GM19193 (cell line): Measurements from ENCODE around the gene ATP13A4.

Experiments used
- POLR2A ChIP-seq: IDR thresholded peaks from 4 replicates; pipeline ENCODE4 v1.6.1; 2011; ENCODE audit not compliant: insufficient read depth, insufficient read length; ENCODE audit errors: extremely low read depth

The ATP13A4 gene

DNA sequence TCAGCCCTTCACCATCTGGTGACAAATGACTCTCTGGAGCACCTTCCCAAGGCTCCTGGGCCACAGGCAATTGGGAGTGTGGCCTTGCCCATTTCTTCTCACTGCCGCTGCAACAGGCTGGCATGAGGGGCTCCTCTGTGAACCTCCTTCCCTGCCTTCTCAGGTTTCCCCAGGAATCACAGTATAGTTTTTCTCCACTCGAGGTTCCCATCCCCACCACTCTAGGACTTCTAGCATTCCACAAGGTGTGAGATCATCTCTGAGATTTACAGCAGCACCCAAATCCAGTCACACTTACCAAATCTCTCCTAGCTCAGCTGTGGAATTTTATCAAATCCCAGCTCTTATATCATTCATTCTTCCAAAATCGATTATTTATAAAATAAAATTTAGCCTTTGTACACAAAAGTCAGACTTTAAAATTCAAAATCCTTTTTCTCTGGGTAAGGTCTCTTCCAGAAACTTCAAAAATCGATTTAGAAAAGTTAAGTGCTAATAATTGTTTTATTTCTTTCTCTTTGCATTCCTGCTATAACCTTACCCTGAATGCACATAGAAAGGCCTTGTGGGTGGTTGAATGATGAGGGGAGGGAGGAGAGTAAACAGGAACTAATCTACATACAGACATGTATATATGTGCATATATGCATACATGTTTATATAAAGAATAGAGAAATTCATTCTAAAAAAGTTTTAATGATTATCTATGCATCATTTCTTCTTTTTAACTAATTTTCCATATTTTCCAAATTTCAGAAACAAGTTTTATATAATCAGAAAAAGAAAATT lies 18.9 kb upstream of the ATP13A4 start:
- TF ChIP-seq POLR2A, result no peak

DNA sequence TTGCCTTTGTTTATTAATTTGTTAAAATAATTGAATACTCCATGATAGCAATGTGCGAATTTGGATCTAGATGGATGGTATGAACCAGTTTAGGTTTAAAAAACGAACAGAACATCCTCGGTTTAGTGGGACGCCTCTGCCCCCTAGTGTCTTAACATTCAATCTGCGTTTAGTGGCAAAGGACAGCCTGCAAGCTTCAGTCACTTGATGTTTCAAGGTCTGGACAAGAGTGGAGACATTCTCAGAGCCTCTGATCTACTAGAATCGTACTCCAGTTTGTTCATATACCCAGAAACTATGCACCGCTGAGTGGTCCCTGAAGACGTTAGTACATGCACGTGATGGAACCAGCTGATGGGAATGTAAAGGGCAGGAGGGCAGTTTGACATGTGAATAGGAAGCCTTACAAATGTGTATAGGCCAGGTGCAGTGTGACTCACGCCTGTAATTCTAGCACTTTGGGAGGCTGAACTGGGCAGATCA lies 17.8 kb upstream of the ATP13A4 start:
- no peak for TF ChIP-seq POLR2A

DNA sequence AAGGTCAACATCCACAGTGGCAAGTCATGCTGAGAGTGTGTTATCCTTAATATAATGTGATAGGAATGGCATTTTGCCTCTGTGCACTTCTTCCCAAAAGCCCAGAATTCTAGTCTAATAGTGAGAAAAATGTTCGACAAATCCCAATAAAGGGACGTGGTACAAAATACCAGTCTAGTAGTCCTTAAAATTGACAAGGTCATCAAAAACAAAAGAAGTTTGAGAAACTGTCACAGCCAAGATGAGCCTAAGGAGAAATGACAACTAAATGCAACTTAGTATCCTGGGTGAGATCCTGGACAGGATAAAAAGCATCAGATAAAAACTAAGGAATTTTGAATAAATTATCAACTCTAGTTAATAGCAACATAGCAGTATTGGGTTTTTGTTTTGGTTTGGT lies 14.4 kb upstream of the ATP13A4 start:
- no peak for TF ChIP-seq POLR2A

DNA sequence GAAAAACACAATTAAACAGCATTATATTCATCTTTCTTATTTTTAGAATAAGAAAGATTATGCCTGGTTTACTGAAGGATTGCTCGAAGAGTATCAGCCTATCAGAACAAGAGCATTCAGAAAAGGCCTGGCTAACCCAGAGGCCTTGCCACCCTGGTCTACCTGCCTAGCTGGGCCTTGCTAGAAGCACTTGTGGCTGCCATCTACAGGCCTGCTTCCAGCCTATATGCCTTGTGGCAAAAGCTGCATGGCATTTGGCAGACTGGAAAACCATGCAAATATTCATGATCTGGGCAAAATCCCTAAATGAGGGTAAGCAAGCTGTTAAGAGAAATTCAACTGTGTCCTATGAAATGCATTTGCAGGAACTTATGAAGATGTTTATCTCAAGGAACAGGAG lies 9.3 kb upstream of the ATP13A4 start:
- no peak for TF ChIP-seq POLR2A

DNA sequence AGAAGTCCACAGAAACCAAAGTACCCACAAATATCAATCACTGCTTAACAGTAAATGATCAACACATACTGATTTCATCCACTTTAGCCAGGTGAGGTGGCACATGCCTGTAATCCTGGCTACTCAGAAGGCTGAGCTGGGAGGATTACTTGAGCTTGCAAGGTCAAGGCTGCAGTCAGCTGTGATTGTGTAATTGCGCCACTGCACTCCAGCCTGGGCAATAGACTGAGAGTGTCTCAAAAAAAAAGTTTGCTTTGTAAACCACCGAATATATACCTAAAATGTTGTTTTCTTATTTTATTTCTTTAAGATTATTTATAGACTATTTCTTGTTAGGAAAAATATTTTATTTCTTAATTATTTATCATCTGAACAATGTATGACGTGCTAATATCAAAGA lies 8.7 kb upstream of the ATP13A4 start:
- no peak for TF ChIP-seq POLR2A

DNA sequence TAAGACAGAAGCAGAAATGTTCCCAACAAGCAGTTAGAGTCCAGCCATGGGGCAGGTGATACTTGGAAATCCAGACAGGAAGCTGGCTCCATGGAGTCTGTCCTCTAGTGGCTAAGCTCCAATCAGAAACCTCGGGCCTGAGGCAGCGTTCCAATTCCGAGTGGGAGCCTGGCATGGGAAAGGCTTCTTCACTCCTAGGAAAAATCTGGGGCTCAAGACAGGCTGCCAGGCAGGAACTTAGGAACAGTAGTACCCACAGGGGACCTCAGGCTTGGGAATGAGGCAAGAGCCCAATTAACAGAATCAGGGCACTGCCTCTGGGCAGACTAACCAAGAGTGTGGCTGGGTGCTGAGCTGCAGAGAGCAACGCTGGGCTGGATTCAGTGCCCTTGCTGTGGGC lies 6.2 kb upstream of the ATP13A4 start:
- TF ChIP-seq POLR2A, result no peak

DNA sequence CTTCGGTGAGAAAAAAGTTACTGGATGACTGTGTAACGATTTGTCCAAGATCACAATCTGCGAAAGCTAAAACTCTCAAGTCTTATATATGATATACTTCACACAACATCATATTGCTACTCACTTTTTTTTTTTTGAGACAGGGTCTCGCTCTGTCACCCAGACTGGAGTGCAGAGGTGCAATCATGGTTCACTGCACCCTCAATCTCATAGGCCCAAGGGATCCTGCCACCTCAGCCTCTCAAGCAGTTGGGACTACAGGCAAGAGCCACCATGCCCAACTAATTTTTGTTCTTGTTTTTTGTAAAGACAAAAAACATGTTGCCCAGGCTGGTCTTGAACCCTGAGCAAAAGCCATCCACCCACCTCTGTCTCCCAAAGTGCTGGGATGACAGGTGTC lies 5.4 kb upstream of the ATP13A4 start:
- no peak for TF ChIP-seq POLR2A

DNA sequence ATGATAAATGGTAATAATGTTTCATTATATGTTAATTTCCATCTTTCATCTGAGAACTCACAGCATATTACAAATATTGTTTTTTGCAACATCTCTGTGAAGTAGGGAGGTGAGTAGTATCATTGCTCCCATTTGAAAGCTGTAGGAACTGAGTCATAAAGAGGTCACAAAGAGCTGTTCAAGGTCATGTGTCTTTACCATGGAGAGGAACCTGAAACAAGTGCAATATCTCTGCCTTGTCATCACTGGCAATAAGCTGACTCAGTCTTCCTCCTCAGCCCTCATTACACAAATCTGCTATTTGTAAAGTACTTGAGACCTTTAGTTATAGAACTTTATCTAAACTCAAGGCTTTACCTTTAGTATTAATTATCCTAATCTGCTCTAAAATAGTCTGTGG lies 4.4 kb upstream of the ATP13A4 start:
- TF ChIP-seq POLR2A, result no peak

DNA sequence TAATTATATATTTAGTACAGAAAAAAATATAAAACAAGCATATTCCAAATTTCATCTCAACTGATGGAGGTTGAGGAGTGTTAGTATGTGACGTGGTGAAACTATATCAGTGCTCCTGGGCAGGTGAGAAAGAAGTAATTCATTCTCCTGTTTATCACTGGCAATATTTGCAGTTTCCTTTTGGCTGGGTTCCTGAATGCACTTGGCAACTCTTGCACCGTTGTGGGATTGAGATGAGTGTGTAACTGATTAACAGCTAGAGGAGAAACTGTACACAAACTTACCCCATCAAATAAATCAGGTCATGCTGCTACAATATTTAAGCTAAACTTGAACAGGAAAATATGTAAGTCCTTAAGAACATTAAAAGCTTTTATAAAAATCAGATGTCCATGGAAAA lies 2.1 kb upstream of the ATP13A4 start:
- TF ChIP-seq POLR2A, result no peak

DNA sequence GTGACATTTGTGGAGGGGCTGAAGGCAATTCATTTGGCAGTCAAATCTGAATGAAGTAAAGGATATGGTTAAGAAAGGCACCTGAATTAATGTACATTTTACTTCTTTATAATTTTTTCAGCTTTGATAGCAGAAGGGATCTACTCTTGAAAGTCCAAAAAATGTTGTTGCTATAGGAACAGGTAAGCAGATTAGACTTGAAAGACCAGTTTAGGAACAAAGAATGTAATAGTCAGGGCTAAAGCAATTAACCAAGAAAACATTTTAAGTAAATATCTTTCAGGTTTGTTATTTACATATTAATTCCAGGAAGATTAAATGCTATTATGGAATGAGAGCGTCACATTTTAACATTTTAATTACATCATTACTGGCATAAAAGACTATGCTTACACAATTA lies 1.1 kb downstream of the ATP13A4 start:
- TF ChIP-seq POLR2A, result no peak

DNA sequence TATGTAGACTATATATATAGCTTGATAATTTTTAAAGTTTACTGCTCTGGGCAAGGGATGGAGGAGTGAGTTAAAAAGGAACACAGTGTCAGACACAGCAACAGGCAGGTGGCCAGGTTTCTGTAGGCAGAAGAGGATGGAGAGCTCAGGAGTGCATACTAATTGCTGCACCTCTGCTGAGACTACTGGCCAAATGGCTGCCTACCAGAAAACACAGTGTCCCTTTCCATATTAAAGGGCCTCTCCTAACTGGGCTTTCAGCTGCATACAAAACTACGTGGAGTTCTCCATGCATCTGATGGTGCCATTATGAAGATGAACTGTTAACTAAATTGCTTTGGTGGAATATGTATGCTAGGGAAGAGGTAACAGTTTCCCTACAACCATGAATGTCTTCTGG lies 1.8 kb downstream of the ATP13A4 start:
- TF ChIP-seq POLR2A, result no peak

DNA sequence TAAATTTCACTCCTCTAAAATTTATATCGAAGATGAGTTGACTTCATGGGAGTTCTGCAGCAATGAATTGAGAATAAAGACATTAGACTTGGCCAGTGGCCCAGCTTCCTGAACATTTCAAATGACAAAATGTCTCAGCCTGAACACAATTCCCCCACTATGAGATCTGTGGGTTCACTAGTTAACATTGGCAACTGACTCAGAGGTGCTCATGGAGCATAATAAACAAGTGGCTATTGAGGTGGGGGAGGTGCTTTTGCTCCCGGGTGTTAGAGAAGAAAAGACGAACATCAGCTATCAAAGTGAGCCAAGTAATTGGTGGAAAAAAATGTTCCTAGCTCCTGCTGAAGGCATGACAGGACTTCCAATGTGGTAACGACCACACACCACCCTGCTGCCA lies 6.3 kb downstream of the ATP13A4 start:
- no peak for TF ChIP-seq POLR2A

DNA sequence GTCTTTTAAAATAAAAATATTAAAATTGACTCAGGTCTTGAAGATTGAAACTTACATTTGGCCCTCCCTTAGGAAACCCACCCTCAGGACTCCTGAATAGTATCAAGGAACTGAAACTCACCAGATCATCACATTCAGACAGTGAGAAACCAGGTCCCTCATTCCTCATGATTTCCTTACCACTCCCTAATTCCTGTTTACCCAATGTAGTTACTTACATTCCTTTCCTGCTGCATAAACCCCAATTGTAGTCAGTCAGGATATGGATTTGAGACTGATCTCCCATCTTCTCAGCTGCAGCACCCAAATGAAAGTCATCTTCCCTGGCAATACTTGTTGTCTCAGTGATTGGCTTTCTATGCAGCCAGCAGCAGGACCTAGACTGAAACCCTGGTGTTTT lies 8.6 kb downstream of the ATP13A4 start:
- no peak for TF ChIP-seq POLR2A

DNA sequence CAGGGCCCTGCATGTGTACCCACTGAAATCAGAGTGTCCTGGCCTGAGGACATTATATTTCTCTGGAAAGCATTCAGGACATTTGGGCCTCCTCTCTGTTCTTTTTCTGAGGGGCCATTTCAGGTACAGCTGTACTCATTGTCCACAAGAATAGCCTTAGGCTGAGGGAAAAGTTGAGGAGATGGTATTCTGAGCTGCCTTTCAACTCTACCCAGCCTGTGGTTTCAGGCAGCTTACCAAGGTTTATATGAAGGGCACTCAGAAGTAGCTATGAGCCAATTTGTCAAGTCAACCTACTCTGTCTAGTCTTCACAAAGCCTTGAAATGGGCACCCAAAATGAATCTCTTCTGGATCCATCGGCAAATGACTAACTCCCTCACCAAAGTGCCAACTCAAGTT lies 9.4 kb downstream of the ATP13A4 start:
- TF ChIP-seq POLR2A, result no peak

DNA sequence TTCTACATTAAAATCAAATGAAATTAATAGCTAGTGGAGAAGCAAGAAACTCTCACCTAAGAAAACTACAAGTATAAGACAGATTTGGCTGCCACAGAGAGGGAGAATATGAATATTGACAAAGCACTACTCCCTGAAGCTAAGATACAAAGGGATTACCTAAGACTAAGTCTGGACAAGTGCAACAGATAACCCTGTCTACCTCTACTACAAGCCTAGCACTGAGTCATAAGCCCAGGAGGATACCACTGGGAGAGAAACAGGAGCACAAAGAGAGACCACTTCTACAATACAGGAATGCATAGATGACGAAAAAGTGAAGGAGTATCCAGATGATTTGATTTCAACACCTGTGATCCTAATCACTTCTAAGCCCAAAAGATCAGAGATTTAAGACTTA lies 10.4 kb downstream of the ATP13A4 start:
- no peak for TF ChIP-seq POLR2A

DNA sequence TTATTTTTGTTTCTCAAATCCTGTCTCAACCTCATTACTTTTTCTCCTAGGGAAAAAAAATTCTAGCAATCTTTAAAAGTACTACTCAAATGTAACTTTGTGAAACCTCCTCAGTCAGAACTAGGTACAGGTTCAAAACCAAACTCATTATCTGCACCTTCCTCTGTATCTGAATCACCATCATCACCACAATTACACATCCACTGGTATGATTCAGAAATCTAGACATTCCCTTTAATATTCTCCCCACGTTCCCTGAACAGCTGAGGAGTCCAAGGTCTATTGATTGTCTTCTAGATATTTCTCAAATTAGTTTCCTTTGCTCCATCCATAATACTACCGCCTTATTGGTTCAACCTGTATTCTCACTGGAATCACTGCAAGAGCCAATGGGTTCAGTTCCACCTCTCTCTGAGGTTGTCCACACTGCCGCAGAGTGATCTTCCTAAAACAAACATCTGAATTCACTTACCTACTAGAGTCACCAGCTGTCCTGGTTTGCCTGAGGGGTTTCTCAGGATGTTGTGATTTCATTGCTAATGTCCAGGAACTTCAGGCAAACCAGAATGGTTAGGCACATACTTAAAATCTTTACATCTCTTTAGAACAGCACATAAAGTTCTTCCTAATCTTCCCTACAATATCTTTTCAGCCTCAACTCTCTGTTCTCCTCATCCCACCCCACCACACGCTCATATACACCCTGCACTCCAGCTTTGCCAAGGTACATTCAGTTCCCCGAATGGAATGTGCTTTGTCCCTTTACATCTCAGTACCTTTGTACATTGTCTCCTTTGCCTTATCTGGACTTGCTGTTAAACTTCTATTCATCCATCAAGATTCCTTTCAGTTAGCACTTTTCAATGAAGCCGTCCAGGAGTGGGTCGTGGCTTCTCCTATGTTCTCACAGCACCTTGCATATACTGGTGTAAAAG lies 24.2 kb downstream of the ATP13A4 start:
- TF ChIP-seq POLR2A, result no peak
